Ramos (cell line): ENCODE data around the gene UBE2R2.
"Not testable (repeated sequence)": the region's sequence is repeated elsewhere in the genome, so short reads cannot be mapped to it uniquely, and the experiment has no call there.

ENCODE experiments used
- in situ Hi-C: fragments of 300-500 bp; cut with MboI; formaldehyde crosslinking; loops from one replicate; pipeline ENCODE4 v1.14.3; 2022; ENCODE audit warnings: low sequenced_read_pairs; ENCODE audit not compliant: unreplicated experiment

UBE2R2 gene

DNA sequence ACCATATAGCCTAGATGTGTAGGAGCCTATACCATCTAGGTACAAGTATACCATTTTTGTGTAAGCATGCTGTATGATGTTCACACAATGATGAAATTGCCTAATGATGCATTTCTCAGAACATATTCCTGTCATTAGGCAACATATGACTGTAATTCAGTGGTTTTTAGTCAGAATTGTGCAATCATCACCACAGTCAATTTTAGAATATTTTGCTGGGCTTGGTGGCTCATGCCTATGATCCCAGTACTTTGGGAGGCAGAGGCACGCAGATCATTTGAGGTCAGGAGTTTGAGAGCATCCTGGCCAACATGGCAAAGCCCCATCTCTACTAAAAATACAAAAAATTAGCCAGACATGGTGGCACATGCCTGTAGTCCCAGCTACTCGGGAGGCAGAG, 19.3 kb downstream of the UBE2R2 start:
- in situ Hi-C loops = not testable (repeated sequence)

GRCh38 chr9:33837138-33837537, 20.2 kb downstream of the UBE2R2 start:
- in situ Hi-C loops = no loop called here

GRCh38 chr9:33840381-33840780, 23.4 kb downstream of the UBE2R2 start:
- in situ Hi-C loops = no loop called here

DNA sequence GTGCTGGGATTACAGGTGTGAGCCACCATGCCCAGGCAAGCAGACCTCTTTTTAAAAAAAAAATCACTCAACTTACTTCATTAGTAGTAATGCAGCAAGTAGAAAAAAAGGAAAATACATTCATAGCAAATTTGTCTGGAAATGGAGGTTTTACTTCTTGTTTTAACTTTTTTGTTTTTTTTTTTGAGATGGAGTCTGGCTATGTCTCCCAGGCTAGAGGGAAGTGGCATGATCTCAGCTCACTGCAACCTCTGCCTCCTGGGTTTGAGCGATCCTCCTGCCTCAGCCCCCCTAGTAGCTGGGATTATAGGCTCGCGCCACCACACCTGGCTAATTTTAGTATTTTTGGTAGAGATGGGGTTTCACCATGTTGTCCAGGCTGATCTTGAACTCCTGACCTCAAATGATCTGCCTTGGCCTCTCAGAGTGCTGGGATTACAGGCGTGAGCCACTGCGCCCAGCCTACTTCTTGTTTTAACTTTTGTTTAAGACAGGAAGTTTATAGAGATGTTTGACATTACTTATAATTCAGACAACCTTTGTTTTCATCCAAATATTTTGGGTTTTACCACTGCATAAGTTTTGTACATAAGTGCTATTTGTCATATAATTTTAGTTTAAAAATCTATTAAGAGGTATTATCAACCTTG, 26.5 kb downstream of the UBE2R2 start:
- in situ Hi-C loops = no loop called here

GRCh38 chr9:33846231-33846630, 29.3 kb downstream of the UBE2R2 start:
- in situ Hi-C loops = no loop called here

- in situ Hi-C loops = not testable (repeated sequence)
Measured at GRCh38 chr9:33847894-33848205, 30.9 kb downstream of the UBE2R2 start.

DNA sequence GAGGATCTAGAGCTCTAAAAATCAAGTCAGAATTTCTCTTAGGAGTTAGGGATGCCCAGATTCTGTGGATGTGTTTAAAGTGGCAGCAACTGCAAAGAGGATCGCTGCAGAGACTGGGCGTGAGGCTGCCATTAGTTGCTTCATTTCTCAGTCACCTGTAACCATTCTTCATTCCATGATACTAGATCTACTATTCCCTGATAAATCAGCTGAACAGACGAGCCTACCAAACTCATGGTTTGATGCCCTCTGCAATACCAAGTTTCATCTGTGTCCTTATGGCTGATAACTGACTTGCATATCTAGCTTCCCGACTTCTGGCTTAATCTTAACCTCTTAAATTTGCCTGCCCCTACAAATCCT, 33.3 kb downstream of the UBE2R2 start:
- in situ Hi-C loops = no loop called here

GRCh38 chr9:33850677-33851076, 33.7 kb downstream of the UBE2R2 start:
- in situ Hi-C loops = no loop called here

DNA sequence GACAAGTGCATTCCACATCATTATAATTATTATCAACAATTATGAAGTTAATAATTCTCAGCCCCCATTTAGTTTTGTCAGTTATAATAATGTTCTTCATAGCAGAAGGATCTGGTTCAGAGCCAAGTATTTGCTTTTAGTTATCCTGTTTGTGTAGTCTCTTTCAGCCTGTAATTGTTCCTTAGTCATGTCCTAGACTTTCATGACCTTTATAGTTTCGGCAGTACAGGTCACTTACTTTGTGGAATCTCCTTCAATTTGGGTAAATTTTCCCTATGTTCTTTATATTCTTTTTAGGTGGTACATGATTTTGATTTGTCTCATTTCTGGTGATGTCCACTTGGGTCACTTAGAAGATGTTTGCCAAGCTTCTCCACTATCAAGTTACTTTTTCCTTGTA, 34.3 kb downstream of the UBE2R2 start:
- in situ Hi-C loops = no loop called here

DNA sequence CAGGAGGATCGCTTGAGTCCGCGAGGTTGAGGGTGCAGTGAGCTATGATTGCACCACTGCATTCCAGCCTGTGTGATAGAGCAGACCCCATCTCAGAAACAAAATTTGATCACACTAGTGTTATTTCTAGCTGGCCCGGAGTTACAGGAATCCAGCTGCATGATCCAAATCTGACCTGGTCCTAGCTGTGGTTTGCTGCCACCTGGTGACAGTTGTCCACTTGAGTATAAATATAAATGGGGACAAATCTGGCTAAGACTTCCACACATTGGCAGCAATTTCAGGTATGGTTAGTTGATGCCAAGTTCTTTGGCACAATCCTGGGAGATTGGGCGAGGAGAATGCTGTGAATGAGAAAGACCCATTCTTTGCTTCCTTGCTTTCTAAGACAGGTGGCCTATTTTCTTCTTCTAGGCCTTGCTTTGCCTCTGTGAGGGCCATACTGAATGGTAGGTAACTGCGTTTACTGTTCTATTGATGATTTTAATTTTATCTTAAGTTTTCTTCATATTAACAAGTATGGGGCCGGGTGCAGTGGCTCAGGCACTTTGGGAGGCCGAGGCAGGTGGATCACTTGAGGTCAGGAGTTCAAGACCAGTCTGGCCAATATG, 35.4 kb downstream of the UBE2R2 start:
- in situ Hi-C loops = no loop called here

- in situ Hi-C loops = no loop called here
Measured at GRCh38 chr9:33856247-33856646, 39.3 kb downstream of the UBE2R2 start.

GRCh38 chr9:33858423-33858822, 41.5 kb downstream of the UBE2R2 start:
- in situ Hi-C loops = no loop called here

DNA sequence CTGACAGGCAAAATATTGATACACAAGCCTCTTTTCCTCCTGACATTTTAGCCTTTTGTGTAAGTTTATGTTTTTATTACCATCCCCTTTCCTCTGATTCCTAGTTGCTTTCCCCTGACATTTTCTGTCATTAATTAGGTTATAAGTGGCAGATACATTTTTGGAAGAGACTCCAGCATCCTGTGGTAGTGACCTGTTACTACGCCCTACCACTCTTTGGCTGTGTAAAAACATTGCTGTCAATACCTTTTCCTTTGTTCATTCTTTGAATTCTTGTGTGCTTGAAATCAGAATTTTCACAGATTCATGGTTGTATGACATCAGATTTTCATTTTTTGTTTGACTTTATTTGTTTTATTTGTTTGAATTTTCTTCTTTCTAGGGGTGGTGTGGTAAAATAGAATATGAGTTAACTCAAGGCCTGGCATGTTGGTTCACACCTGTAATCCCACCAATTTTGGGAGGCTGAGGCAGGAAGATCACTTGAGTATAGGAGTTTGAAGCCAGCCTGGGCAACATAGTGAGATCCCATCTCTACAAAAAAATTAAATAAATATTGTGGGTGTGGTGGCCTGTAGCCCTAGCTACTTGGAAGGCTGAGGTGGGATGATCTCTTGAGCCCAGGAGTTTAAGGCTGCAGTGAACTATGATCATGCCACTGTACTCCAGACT, 43.4 kb downstream of the UBE2R2 start:
- in situ Hi-C loops = no loop called here

- in situ Hi-C loops = no loop called here
Measured at GRCh38 chr9:33861917-33862453, 45.0 kb downstream of the UBE2R2 start.

- in situ Hi-C loops = not testable (repeated sequence)
Measured at GRCh38 chr9:33863027-33863426, 46.1 kb downstream of the UBE2R2 start.

DNA sequence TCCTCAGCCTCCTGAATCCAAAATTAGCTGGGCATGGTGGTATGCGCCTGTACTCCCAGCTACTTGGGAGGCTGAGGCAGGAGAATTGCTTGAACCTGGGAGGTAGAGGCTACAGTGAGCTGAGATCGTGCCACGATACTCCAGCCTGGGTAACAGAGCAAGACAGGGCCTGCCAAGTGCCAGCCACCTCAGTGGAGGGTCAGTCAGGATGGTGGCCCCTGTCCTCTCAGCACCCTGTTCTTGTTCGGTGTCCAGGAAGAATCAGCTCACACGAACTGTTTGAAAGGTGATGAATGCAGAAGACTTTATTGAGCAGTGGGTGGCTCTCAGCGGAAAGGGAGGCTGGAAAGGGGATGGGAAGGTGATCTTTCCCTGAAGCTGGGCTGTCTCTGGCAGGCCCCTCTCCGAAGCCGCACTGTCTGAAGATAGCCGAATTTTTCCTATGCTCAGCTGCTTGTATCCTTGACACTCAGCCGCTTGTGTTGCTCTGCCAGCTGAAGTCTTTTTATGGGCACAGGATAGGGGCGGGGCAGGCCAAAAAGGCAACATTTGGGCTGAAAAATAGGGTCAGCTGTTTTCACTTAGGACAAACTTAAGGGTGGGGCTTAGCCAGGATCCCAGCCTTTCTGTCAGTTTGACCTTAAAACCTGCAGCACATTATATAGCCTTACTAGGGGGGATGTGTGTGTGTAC, 50.9 kb downstream of the UBE2R2 start:
- in situ Hi-C loops = no loop called here

GRCh38 chr9:33868440-33868973, 51.5 kb downstream of the UBE2R2 start:
- in situ Hi-C loops = no loop called here

- in situ Hi-C loops = not testable (repeated sequence)
Measured at GRCh38 chr9:33869243-33869642, 52.3 kb downstream of the UBE2R2 start.

DNA sequence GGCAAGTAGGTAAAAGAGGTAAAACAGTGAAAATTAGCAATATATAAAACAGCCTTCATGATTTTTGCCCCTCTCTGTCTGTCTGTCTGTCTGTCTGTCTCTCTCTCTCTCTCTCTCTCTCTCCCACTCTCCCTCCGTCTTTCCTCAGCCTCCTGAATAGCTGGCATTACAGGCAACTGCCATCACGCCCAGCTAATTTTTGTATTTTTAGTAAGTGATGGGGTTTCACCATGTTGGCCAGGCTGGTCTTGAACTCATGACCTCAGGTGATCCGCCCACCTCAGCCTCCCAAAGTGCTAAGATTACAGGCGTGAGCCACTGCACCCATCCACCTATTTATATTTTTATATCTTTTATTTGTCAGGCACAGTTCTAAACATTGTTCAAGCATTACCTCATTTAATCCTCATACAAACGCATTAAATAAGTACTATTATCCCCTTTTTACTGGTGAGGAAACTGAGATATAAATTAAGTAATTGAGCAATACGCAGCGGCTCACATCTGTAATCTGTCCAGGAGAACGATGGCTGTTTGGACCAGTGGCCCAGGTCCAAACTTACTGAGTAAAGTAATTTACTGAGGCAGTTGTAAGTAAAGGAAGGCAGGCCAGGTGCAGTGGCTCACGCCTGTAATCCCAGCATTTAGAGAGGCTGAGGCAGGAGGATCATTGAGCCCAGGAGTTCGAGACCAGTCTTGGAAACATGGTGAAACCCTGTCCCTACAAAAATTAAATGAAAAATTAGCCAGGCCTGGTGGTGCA, 60.9 kb downstream of the UBE2R2 start:
- in situ Hi-C loops = no loop called here

DNA sequence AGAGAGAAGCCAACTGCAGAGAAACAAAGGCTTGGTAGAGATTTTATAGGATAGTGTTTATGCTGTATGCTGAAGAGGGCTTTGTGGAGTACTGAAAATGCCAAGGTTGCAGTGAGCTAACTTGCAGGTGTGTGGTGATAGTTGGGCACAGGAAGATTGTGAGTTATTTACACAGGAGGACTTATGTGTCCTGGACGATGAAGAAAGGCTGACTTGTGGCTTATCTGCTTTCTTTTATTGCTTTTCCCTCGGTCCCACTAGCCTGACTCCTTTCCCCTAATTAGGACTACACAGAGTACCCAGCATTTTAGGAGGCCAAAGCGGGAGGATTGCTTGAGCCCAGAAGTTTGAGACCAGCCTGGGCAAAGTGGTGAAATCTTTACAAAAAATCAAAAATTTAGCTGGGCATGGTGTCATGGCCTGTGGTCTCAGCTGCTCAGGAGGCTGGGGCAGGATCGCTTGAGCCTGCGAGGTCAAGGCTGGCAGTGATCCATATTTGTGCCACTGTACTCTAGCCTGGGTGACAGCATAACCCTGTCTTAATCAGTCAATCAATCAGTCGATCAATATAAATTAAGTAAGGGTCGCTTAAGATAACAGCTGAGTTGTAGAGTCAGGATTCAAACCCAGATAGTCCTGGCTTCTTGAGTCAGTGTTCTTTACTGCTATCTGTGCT, 61.9 kb downstream of the UBE2R2 start:
- in situ Hi-C loops = no loop called here
